LNCAP (cell line): Measurements from ENCODE around the gene HM13.

ENCODE experiments used
- TF ChIP-seq, protein P1 (sequence below): fragments of 450-650 bp; IDR thresholded peaks from 2 replicates; pipeline ENCODE4 v1.5.1; 2017; ENCODE audit warnings: mild to moderate bottlenecking

HM13 gene

DNA sequence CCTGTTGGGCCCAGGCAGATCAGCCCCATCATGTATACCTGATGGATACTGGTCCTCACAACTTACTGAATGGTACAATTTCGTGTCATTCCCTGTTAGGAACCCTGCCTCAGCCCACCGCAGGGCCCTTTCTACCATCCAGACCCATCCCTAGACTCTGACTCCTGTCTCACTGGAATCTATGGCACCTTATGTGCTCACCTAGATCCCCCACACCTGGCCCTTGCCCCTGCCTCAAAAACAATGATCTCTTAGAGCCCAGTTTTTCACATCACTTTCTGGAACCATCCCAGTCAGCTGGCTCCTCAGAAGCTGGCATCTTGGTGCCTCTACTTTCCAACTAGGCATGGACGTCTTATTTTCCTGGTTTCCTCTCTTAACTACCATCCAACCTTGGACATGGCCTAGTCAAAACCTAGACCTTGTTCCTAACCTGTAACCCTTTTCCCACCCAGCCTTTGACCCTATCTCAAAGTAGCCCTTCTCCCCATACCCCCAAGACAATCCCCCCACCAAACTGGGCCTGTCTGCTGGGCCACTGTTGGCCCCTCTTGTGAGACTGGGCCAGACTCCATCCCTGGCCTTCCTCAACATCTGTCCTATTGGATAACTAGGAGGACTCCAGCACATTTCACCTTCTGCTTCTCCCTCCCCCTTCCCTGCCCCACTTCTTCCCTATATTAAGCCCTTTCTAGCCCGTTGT is 981 bp downstream of the HM13 start:
- TF ChIP-seq, protein P1, sequence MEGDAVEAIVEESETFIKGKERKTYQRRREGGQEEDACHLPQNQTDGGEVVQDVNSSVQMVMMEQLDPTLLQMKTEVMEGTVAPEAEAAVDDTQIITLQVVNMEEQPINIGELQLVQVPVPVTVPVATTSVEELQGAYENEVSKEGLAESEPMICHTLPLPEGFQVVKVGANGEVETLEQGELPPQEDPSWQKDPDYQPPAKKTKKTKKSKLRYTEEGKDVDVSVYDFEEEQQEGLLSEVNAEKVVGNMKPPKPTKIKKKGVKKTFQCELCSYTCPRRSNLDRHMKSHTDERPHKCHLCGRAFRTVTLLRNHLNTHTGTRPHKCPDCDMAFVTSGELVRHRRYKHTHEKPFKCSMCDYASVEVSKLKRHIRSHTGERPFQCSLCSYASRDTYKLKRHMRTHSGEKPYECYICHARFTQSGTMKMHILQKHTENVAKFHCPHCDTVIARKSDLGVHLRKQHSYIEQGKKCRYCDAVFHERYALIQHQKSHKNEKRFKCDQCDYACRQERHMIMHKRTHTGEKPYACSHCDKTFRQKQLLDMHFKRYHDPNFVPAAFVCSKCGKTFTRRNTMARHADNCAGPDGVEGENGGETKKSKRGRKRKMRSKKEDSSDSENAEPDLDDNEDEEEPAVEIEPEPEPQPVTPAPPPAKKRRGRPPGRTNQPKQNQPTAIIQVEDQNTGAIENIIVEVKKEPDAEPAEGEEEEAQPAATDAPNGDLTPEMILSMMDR: no peak

DNA sequence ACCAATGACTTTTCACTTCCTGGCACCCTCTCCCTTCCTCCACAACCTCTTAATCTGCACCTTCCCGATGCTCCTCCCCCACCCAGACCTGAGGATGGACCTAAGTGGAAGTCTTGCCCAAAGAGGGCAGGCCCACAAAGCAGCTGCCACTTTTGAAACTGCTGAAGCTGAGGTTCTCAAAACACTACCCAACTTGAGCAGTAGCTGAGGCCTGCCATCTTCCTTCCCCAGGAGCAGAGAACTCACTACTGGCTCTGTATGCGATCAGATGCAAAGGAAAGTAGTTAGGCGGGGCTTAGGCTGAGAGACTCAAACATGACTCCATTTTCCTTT is 1.5 kb downstream of the HM13 start:
- TF ChIP-seq, protein P1: no peak

DNA sequence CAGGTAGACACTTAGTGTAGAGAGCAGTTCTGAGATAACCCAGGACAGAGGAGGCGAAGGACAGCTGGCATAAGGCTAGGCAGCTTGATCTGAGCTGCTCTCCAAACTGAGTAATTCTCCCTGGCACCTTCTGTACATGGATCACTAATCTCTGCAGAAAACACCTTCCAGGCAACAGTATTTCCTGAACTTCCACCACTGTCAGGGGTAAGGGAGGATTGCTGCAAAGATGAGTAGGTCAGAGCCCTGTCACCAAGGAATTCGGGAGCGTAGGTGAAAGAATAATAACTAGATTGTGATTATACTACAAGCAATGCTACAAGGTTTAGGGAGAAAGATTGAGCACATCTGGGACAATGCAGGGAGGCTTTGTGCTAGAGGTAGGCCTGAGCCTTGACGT is 1.9 kb downstream of the HM13 start:
- TF ChIP-seq, protein P1: no peak

DNA sequence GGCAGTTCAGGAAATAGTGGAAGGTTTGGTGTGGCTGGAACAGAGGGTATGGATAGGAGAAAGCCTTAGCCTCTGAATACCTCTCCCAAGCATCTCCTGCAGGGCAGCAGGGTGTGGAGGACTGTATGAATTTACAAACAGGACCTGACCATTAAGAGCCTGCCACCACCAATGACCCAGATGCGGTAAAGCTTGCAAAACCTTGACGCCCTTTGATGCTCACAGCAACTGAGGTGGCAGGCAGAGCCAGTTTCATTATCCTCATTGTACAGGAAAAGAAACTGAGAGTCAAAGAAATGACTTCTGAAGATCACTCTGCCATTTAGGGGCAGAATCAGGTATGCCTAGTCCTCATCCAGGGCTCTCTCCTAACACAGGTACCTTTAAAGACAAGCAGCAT is 2.4 kb downstream of the HM13 start:
- TF ChIP-seq, protein P1: no peak

DNA sequence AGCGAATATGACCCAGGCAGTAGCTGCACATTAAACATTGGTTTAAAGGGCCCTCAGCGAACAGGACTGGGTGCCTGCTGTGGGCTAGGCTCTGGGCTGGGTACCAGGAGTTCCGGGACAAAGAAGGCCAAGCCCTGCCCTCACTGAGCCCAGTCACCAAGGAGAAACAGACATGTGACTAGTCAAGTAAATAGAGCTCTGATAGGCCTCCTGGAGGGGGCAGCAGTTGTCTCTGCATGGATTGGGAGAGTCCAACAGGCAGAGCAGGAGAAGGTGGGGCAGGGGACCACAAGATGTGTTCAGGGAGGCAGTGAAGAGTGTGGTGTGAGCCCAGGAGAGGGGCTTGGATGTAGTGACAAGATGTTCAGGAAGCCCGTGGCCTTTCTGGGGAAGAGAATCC is 3.1 kb downstream of the HM13 start:
- TF ChIP-seq, protein P1: peak; percentile 46; the same call in 1 of the 2 replicates

DNA sequence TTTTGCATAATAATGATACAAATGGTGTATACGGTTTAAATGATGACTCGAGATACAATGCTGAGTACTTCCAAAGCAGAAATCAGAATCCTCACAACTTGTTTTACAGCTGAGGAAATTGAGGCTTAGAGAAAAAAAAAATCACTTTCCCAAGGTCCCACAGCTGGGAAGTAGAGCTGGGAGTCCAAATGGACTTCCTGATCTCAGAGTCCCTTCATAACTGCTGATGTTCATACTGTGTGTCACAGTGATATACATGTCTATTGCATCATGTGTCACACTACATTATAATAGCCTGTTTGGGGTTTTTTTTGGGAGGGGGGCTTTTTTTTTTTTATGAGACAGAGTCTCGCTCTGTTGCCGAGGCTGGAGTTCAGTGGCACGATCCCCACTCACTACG is 8.5 kb downstream of the HM13 start:
- TF ChIP-seq, protein P1: no peak

DNA sequence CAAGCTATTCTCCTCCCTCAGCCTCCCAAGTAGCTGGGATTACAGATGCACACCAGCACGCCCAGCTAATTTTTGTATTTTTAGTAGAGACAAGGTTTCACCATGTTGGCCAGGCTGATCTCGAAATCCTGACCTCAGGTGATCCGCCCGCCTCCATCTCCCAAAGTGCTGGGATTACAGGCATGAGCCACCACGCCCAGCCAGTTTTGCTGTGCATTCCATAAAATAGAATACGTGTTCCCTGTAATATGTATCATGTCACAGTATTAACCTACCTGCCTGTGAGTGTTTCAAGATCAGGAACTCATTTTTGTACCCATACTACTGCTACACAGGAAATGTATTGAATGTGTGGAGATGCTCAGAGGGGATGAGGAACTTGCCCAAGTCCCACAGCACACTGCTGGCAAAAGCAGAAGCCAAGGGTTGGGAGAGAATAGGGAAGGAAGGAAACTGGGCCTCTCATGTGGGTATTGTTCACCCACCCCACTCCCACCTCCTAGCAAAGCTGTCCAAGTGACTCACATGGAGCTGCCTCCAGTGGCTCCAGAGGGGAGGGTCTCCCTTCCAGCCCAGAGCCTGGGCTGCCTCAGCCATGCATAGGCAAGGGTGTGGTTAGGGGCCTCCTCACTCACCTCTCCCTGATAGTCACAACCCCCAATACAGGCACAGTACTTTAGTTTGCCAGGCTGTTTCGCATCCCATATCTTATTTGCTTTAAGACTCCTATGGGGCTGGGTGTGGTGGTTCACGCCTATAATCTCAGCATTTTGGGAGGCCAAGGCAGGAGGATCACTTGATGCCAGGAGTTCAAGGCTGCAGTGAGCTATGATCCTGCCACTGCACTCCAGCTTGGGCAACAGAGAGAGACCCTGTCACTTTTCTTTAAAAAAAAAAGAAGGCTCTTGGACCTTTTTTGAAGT is 9.4 kb downstream of the HM13 start:
- TF ChIP-seq, protein P1: no peak
